Gastroesophageal sphincter (tissue), 3 donors: ENCODE data around the gene MXRA7.

Experiments used
- EP300 ChIP-seq: sonication (generic); formaldehyde crosslinking; IDR thresholded peaks from one replicate; pipeline ENCODE4 v1.6.1; 2017; ENCODE audit warnings: antibody characterized with exemption, mild to moderate bottlenecking
- POLR2A ChIP-seq, 2 donors: fragments of 450-650 bp; IDR thresholded peaks; one replicate each; pipeline ENCODE4 v1.6.1; 2017; ENCODE audit warnings: antibody characterized with exemption in 2 of 2, mild to moderate bottlenecking in 2 of 2, moderate library complexity in 1 of 2
- POLR2AphosphoS5 ChIP-seq: sonication (generic); formaldehyde crosslinking; IDR thresholded peaks from one replicate; pipeline ENCODE4 v1.6.1; 2017; ENCODE audit warnings: antibody characterized with exemption
- TF ChIP-seq, protein P1 (sequence below), 4 experiments: fragments of 200-600 bp in 2 of 4; fragments of 450-650 bp in 2 of 4; sonication (generic) in 1 of 4; IDR thresholded peaks; one replicate each; pipeline ENCODE4 v1.5.1; 2017 to 2019; ENCODE audit warnings: antibody characterized with exemption in 4 of 4, mild to moderate bottlenecking in 2 of 4, moderate library complexity in 2 of 4

DNA sequence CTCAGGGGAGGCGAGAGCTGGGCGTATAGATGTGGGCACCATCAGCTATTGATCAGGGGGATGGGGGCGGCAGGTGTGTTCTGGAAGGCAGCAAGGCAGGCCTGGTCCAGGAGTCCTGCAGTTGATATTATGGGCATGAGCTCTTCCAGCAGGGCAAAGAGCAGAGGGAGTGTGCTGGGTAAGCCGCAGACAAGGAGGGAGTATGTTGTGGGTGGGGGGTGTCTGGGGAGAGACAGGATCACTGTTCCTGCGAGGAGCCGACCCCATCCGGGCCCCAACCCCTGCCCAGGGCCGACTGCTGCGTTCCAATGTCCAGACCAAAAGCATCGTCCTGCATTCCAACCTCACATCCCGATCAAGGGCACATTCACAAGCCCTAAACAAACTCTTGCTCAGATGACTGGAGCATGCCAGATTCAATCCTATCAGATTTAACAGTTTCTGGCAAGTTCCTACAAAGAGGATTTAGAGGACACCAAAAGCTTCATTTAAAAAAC lies 9.2 kb downstream of the MXRA7 start:
- TF ChIP-seq POLR2A (IDR thresholded peaks at IDR 0.05) (no peak), EP300 (no peak), POLR2AphosphoS5 (no peak)
- TF ChIP-seq, protein P1, sequence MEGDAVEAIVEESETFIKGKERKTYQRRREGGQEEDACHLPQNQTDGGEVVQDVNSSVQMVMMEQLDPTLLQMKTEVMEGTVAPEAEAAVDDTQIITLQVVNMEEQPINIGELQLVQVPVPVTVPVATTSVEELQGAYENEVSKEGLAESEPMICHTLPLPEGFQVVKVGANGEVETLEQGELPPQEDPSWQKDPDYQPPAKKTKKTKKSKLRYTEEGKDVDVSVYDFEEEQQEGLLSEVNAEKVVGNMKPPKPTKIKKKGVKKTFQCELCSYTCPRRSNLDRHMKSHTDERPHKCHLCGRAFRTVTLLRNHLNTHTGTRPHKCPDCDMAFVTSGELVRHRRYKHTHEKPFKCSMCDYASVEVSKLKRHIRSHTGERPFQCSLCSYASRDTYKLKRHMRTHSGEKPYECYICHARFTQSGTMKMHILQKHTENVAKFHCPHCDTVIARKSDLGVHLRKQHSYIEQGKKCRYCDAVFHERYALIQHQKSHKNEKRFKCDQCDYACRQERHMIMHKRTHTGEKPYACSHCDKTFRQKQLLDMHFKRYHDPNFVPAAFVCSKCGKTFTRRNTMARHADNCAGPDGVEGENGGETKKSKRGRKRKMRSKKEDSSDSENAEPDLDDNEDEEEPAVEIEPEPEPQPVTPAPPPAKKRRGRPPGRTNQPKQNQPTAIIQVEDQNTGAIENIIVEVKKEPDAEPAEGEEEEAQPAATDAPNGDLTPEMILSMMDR (IDR thresholded peaks at IDR 0.05), result no peak
